HUDEP-2 (cell line): ENCODE results near the gene TBX21.
A peak's percentile ranks its signal among the peaks of the same experiment; 100 is the strongest.
"Not testable (repeated sequence)": the region's sequence is repeated elsewhere in the genome, so short reads cannot be mapped to it uniquely, and the experiment has no call there.

Source experiments
- DNase-seq, 76 experiments: peaks; one replicate each; lab custom pipeline; 2025; ENCODE audit not compliant: unreplicated experiment in 76 of 76; lab: John Stamatoyannopoulos, UW

The TBX21 gene

DNA sequence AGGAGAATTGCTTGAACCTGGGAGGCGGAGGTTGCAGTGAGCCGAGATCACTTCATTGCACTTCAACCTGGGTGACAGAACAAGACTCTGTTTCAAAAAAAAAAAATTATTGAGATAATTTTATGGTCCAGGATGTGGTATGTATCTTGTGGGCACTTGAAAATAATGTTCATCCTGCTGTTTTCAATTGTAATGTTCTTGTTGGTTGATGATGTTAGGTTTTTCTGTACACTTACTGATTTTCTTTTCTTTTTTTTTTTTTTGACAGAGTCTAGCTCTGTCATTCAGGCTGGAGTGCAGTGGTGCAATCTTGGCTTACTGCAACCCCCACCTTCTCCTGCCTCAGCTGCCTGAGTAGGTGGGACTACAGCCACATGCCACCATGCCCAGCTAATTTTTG is 29.7 kb downstream of the TBX21 start:
- DNase-seq: no peak

- no peak for DNase-seq
Observed at GRCh38 chr17:47763913-47764582, 31.0 kb downstream of the TBX21 start.

DNA sequence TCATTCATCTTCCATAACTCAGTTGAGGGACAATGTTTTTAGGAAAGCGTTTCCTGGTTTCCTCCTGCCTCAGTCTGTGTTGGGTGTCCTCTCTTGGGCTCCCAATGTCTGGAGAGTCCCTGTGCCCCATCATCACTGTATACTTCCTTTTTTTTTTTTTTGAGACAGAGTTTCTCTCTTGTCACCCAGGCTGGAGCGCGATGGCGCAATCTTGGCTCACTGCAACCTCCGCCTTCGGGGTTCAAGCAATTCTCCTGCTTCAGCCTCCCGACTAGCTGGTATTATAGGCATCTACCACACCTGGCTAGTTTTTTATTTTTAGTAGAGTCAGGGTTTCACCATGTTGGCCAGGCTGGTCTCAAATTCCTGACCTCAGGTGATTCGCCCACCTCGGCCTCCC is 40.6 kb downstream of the TBX21 start:
- DNase-seq: not testable (repeated sequence)

- no peak for DNase-seq
Observed at GRCh38 chr17:47774331-47774730, 41.3 kb downstream of the TBX21 start.

- no peak for DNase-seq
Observed at GRCh38 chr17:47774987-47775580, 42.0 kb downstream of the TBX21 start.

DNA sequence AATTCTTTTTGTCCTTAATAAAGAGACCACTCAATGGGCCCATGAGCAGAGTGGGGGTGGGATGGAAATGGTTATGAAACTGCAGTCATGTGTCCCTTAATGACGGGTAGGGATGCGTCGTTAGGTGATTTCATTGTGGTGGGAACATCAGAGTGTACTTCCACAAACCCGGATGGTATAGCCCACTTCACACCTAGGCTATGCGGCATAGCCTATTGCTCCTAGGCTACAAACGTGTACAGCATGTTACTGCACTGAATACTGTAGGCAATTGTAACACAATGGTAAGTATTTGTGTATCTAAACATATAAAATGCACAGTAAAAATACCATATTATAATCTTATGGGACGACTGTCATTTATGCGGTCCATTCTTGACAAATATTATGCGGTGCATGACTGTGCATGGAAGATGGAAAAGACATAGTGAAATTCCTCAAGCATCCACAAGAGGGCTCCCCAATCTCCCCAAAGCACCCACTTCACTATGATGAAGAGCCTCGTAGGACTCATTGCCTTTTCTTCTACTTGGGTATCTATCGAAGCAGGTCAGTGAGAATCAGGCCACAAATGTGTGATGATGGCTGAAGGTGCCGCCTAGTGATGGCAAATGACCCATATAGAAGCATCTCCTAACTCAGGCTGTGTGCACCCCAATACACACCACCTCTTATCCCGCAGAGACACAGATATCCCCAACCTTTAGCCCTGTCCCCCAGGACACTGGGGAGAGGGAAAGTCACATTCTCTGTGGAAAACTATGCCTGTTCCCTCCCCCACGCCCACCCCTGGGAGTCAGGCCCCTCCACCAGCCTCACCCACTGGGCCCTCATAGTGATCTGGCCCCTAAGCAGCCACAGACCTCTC is 43.5 kb downstream of the TBX21 start:
- peak in 21 of 76 experiments; percentile 3 to 48 (median 18) for DNase-seq

GRCh38 chr17:47778184-47778635 is 45.2 kb downstream of the TBX21 start:
- no peak for DNase-seq

GRCh38 chr17:47781397-47781796 is 48.4 kb downstream of the TBX21 start:
- no peak for DNase-seq

DNA sequence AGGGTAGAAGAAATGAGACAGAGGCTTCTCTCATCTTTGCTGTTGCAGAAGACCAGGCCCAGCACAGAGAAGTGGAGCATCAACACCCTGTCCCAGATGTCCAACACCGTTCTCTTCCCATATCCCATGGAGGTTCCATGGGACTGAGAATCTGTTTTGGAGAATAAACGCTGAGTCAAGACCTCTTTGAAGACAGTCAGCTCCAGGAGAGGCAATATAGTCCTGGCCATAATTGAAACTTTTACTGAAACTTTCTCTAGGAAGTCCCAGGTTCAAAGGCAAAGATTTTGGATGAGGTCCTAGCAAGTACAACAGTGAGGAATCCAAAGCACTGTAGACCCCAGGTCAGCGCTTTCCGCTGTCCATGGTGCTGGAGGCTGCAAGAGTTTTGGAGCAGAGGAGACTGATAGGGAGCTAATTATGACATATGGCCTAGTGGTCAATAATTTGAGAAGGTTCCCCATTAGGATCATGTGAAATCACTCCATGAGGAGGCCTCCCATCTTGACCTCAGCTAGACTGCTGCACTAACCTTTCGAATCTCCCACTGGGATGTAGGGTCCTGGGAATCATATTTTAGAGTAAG is 52.6 kb downstream of the TBX21 start:
- peak in 28 of 76 experiments; percentile 2 to 50 (median 20) for DNase-seq

DNA sequence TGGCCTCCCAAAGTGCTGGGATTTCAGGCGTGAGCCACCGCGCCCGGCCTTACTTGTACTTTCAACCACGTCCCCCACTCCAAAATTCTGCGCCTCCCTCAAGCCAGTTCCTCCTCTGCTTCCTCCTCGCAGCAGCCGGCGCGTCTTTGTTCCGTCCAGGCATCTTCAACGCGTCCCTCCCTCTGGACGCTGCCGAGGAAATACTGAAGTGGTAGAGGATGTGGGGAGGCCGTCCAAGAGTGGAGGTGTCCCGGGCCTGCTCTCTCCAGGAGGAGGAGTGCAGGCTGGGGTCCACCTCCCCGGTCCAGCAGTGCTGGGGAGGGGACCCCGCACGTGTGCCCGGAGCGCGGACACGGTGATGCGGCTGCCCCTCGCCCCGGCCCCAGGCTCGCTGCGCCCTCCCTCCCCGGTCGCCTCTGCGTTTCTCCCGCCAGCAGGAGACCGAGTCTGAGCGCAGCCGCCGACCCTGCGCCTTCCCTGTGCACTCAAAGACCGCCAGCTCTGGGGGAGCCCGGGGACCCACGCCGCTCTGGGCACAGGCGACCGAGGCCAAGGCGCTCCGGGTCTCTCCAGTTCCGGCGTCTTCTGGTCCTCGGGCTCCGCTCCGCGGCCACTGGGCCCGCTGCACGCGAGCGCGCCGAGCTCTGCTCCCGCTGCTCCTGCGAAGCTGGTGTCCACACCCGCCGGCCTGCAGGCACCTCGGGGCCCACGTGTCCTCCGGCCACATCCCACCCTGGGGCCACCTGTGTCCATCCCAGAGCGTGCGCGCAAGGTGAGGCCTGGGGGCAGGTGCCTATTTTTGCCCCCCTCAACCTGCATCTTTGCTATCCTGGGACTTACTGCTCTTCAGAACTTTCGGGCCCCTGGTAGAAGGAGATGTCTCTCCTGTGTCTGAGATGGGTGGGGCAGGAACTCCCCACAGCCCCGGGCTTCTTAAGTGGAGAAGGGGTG is 56.9 kb downstream of the TBX21 start:
- peak in 16 of 76 experiments; percentile 1 to 34 (median 12) for DNase-seq

GRCh38 chr17:47791025-47791424 is 58.0 kb downstream of the TBX21 start:
- DNase-seq: no peak

GRCh38 chr17:47792457-47792856 is 59.4 kb downstream of the TBX21 start:
- no peak for DNase-seq

- DNase-seq: no peak
Observed at GRCh38 chr17:47792979-47793378, 59.9 kb downstream of the TBX21 start.
